ELR (cell line): Measurements from ENCODE around the gene GDPGP1.
"Not testable (repeated sequence)": the region's sequence is repeated elsewhere in the genome, so short reads cannot be mapped to it uniquely, and the experiment has no call there.

Experiments
- DNase-seq: peaks from one replicate; pipeline ENCODE4 v3.0.0-alpha.2; 2015; ENCODE audit warnings: low read depth

GDPGP1 gene

DNA sequence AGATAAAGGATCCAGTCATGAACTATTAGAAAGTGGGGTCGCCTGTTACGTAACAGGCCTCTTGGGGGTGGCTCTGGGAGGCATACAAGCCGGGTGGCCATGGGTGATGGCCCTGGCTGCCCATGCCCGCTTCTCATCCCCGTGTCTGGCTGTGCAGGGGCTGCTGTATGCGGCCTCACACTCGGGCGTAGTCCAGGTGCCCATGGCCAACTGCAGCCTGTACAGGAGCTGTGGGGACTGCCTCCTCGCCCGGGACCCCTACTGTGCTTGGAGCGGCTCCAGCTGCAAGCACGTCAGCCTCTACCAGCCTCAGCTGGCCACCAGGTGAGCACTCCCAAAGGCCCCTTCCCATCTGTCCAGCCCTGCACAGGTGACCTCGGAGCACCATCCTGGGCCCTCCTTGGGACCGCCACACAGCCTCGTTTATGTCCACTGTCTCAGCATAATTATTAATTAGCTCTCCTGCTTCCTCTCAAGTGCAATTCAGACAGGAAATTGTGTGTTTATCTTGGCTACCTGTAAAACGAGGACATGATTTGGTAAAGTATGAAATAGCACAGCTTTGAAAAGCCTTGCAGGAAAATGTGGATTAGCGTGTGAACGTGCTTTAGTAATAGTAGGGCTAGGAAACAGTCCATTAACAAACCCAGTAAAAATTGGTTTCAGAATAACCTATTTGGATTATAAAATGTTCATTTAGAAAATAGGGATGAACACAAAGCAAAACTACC, 8.3 kb upstream of the GDPGP1 start:
- DNase-seq, result no peak

GRCh38 chr15:90227336-90227735, 6.7 kb upstream of the GDPGP1 start:
- no peak for DNase-seq

DNA sequence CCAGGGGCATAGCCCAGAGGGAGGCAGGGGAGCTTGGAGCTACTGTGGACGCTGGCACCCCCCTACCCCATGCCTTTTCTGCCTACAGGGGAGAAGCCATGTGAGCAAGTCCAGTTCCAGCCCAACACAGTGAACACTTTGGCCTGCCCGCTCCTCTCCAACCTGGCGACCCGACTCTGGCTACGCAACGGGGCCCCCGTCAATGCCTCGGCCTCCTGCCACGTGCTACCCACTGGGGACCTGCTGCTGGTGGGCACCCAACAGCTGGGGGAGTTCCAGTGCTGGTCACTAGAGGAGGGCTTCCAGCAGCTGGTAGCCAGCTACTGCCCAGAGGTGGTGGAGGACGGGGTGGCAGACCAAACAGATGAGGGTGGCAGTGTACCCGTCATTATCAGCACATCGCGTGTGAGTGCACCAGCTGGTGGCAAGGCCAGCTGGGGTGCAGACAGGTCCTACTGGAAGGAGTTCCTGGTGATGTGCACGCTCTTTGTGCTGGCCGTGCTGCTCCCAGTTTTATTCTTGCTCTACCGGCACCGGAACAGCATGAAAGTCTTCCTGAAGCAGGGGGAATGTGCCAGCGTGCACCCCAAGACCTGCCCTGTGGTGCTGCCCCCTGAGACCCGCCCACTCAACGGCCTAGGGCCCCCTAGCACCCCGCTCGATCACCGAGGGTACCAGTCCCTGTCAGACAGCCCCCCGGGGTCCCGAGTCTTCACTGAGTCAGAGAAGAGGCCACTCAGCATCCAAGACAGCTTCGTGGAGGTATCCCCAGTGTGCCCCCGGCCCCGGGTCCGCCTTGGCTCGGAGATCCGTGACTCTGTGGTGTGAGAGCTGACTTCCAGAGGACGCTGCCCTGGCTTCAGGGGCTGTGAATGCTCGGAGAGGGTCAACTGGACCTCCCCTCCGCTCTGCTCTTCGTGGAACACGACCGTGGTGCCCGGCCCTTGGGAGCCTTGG, 5.9 kb upstream of the GDPGP1 start:
- DNase-seq, result no peak

GRCh38 chr15:90228960-90229359, 5.0 kb upstream of the GDPGP1 start:
- no peak for DNase-seq

DNA sequence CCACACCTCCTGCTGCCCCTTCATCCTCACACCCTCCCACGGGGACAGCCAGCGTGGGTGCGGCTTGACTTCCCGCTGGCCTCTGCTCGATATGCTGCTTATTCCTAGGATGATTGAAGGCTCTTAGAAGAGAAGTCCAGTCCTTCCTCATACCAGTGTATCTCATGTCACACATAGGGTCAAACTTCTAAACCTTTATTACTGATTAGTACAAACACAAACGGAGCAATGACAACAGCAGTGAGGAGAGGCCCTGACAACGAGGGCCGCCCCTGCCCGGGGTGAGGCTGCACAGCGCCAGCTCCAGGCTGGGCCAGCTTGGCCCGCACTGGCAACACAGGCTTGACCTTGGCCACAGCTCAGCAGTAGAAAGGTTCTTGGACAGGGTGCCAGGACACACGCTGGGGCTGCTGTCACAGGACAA, 3.9 kb upstream of the GDPGP1 start:
- no peak for DNase-seq

DNA sequence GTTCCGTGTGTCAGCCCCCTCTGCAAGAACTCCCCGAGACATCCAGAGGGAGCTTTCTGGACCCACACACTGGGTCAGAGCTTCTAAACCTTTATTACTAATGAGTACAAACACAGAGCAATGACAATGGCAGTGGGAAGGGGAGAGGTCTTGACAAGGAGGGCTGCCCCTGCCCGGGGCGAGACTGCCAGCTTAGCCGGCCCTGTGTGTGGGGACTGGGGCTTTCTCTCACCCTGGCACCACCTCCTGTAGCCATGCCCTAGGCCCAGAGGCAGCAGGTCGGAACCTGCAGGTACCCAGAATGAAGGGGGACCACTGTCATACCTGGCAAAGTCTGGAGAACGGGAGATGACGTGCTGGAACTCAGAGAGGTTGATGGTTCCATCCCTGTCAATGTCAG, 3.4 kb upstream of the GDPGP1 start:
- DNase-seq, result no peak

- DNase-seq, result no peak
Observed at GRCh38 chr15:90231028-90232017, 2.7 kb upstream of the GDPGP1 start.

DNA sequence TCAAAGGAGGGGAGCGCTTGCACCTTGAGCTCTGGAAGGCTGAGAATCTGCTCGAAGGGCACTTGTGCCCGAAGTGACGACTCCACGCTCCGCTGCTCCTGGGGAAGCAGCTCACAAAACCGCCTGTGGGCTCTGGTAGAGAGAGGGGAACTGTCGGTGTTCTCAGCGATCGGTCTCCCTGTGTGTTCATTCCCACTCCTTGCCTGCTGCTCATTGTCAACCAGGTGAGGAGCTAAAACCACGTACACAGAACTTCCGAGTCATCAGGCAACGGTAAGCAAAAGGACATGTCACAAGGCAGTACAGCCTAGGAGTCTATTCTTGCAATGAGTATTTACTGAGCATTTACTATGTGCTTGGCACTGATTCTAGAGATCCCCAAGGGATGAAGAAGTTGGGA, 1.8 kb upstream of the GDPGP1 start:
- no peak for DNase-seq

GRCh38 chr15:90232941-90233386, 1.0 kb upstream of the GDPGP1 start:
- no peak for DNase-seq

DNA sequence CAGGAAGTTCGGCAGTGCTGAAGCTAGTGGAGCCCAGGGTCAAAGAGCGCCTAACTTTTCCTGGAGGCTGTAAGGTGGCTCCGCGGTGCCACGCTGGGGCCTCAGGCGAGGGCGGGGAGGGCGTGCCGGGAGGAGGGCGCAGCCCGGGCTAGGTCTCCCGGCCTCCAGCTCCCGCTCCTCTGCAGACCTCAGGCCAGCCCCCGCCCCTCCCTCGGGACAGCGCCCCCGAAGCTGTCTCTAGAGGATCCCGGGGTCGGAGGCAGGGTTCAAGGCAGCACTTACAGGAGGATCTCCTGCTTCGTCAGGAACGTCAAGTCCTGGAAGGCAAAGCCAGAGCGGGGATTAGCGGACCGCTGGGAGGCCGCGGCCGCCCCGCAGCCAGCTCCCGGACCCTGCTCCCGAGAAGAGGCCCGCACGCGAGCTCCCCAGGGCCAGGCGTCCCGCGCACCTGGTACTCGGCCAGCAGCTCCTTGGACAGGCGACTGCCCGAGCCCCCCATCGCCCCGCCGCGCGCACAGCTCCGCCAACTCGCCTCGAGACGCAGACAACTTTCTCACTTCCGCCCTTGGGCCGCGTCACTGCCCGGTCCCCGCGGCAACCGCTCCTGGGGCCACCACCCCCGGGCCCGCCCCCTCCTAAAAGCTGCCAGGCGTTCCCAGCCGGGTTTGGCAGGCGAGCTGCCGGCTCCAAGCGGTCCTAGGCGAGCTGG, 468 bp upstream of the GDPGP1 start, which contains the start of gene CIB1:
TSS of gene CIB1 (minus strand) at position 555 of the 709 bp plus-strand sequence. CDS start at position 499, 56 bp downstream.
- DNase-seq, result peak; percentile 96

DNA sequence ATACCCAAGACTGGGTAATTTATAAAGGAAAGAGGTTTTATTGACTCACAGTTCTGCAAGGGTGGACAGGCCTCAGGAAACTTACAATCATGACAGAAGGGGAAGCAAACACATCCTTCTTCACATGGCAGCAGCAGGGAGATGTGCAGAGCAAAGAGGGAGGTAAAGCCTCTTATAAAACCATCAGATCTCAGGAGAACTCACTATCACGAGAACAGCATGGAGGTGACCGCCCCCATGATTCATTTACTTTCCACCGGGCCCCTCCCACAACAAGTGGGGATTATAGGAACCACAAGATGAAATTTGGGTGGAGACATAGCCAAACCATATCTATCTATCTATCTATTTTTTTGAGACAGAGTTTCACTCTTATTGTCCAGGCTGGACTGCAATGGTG, 5.4 kb downstream of the GDPGP1 start:
- DNase-seq, result no peak

GRCh38 chr15:90240856-90241255, 6.8 kb downstream of the GDPGP1 start:
- DNase-seq, result no peak

GRCh38 chr15:90241343-90242192, 7.6 kb downstream of the GDPGP1 start:
- no peak for DNase-seq

GRCh38 chr15:90243943-90244639, 10.1 kb downstream of the GDPGP1 start:
- no peak for DNase-seq

- DNase-seq, result no peak
Observed at GRCh38 chr15:90248789-90249202, 14.8 kb downstream of the GDPGP1 start.

GRCh38 chr15:90249203-90249863, 15.3 kb downstream of the GDPGP1 start, which contains the start of gene TTLL13:
TTLL13 (plus strand) TSS chr15:90249556; CDS start chr15:90250631, 1,075 bp downstream.
- DNase-seq, result peak; percentile 90

DNA sequence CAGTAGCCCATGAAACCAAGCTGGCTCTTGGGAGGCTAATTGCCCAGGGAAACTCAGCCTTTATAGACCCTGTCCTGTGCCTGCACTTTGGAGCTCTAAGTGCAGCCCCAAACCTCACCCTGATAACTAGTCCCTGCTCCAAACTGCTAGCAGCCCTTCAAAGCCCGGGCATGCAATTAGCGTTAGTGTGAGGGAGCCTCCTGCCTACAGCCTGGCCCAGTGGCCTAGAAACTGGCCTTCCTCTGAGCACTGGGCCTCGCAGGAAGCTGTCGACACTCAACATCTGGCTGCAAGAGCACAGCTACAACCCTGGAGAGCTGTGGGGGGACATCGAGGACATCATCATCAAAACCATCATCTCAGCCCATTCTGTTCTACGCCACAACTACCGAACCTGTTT, 23.8 kb downstream of the GDPGP1 start:
- no peak for DNase-seq

GRCh38 chr15:90259524-90259923, 25.5 kb downstream of the GDPGP1 start:
- no peak for DNase-seq

DNA sequence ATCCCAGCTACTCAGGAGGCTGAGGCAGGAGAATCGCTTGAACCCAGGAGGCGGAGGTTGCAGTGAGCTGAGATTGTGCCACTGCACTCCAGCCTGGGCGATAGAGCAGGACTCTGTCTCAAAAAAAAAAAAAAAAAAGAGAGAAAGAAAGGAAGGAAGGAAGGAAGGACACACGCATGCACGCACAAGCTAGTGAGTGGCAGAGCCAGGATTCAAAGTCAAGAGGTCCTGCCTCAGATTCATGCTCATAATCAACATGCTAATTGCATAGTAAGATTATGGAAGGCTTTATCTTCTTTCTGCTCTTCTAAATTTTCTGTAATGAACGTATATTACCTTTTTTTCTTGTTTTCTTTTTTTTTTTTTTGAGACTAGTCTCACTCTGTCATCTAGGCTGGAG, 26.7 kb downstream of the GDPGP1 start:
- DNase-seq, result not testable (repeated sequence)
